Measurements from ENCODE around the gene DGKQ. TPM values are rescaled to one million over a fixed set of nuclear protein-coding genes. Genes with fewer than 3 reads are reported as not detected.

The DGKQ gene
- total and polyA plus RNA-seq, 2 of the 13 experiments (the other 11 are each of a cell fraction or from before 2014, with no cell fraction given), result 4.5 to 7.2 TPM

GRCh38 chr4:1009542-1010394, 36.4 kb upstream of the DGKQ start (continued):
- TF ChIP-seq ZSCAN30 (CRISPR knock-in tag; IDR thresholded peaks at IDR 0.05) (no peak), ZNF644 (CRISPR knock-in tag; IDR thresholded peaks at IDR 0.05; ENCODE audit: low read depth) (no peak), ZNF616 (CRISPR knock-in tag; IDR thresholded peaks at IDR 0.05; ENCODE audit: low read depth) (no peak), RBM22 (optimal IDR thresholded peaks at IDR 0.05; ENCODE audit: low read length) (no peak), PBX2 (CRISPR knock-in tag; IDR thresholded peaks at IDR 0.05) (no peak), RAD51 (IDR thresholded peaks at IDR 0.05; ENCODE audit: borderline replicate concordance) (no peak), SOX6 (IDR thresholded peaks at IDR 0.05) (no peak), SOX6 (CRISPR knock-in tag; IDR thresholded peaks at IDR 0.05) (no peak), AHDC1 (CRISPR knock-in tag; IDR thresholded peaks at IDR 0.05; ENCODE audit: borderline replicate concordance) (no peak), SKIL (CRISPR knock-in tag; IDR thresholded peaks at IDR 0.05; ENCODE audit: borderline replicate concordance) (no peak), ZUFSP (CRISPR knock-in tag; IDR thresholded peaks at IDR 0.05; ENCODE audit: borderline replicate concordance) (no peak), HMGXB4 (CRISPR knock-in tag; IDR thresholded peaks at IDR 0.05; ENCODE audit: borderline replicate concordance in 1 of 2, low read depth in 1 of 2) (no peak; a peak in 1 of 4 replicates), ZNF761 (CRISPR knock-in tag; conservative IDR thresholded peaks at IDR 0.05) (no peak), ZBTB43 (CRISPR knock-in tag; conservative IDR thresholded peaks at IDR 0.05) (no peak)
